PC-3 (cell line): Measurements from ENCODE around the gene MBD3.

ENCODE experiments used
- EZH2 ChIP-seq: fragments of 300-600 bp; sonication (generic); IDR thresholded peaks from one replicate; pipeline ENCODE4 v1.6.1; 2017; ENCODE audit warnings: antibody characterized with exemption, mild to moderate bottlenecking, low read length; ENCODE audit not compliant: unreplicated experiment
- EZH2phosphoT487 ChIP-seq: fragments of 300-600 bp; sonication (generic); IDR thresholded peaks from 2 replicates; pipeline ENCODE4 v1.6.1; 2018; ENCODE audit warnings: mild to moderate bottlenecking, antibody characterized with exemption, low read length, borderline replicate concordance

- no peak for TF ChIP-seq EZH2
- no peak for TF ChIP-seq EZH2phosphoT487
Measured at GRCh38 chr19:1621574-1621973, 28.9 kb upstream of the MBD3 start.
